HG03280 (cell line): ENCODE results near the gene P4HA3.
"Not testable (repeated sequence)": the region's sequence is repeated elsewhere in the genome, so short reads cannot be mapped to it uniquely, and the experiment has no call there.

Experiments
- ATAC-seq: cut with Tn5 transposase; IDR thresholded peaks from one replicate; pipeline ENCODE4 v1.9.1; 2021; ENCODE audit warnings: mild to moderate bottlenecking, moderate library complexity; ENCODE audit not compliant: unreplicated experiment

Gene P4HA3

GRCh38 chr11:74311352-74311926, at the start of gene P4HA3:
Gene P4HA3, minus strand, starts transcription at chr11:74311640. Its CDS starts 29 bp downstream, at chr11:74311611.
- peak; percentile 65 for ATAC-seq

GRCh38 chr11:74357449-74357848, 46.0 kb upstream of the P4HA3 start:
- no peak for ATAC-seq

- ATAC-seq = no peak
Measured at GRCh38 chr11:74355626-74356025, 44.2 kb upstream of the P4HA3 start.

GRCh38 chr11:74354036-74354435, 42.6 kb upstream of the P4HA3 start:
- no peak for ATAC-seq

- no peak for ATAC-seq
Measured at GRCh38 chr11:74347381-74347780, 35.9 kb upstream of the P4HA3 start.

GRCh38 chr11:74345420-74345819, 34.0 kb upstream of the P4HA3 start:
- no peak for ATAC-seq

- no peak for ATAC-seq
Measured at GRCh38 chr11:74341921-74342320, 30.5 kb upstream of the P4HA3 start.

GRCh38 chr11:74339619-74340018, 28.2 kb upstream of the P4HA3 start:
- ATAC-seq = no peak

- no peak for ATAC-seq
Measured at GRCh38 chr11:74338963-74339362, 27.5 kb upstream of the P4HA3 start.

GRCh38 chr11:74333193-74333592, 21.8 kb upstream of the P4HA3 start:
- ATAC-seq = no peak

GRCh38 chr11:74332291-74332690, 20.9 kb upstream of the P4HA3 start:
- no peak for ATAC-seq

GRCh38 chr11:74331000-74331399, 19.6 kb upstream of the P4HA3 start:
- not testable (repeated sequence) for ATAC-seq

GRCh38 chr11:74330075-74330858, 18.8 kb upstream of the P4HA3 start:
- ATAC-seq = no peak

- ATAC-seq = no peak
Measured at GRCh38 chr11:74327076-74327475, 15.6 kb upstream of the P4HA3 start.

- ATAC-seq = no peak
Measured at GRCh38 chr11:74326665-74327064, 15.2 kb upstream of the P4HA3 start.

- ATAC-seq = no peak
Measured at GRCh38 chr11:74325649-74326645, 14.5 kb upstream of the P4HA3 start.

- ATAC-seq = no peak
Measured at GRCh38 chr11:74322667-74323066, 11.2 kb upstream of the P4HA3 start.

GRCh38 chr11:74321487-74322188, 10.2 kb upstream of the P4HA3 start:
- no peak for ATAC-seq

GRCh38 chr11:74320538-74320937, 9.1 kb upstream of the P4HA3 start:
- no peak for ATAC-seq

- ATAC-seq = no peak
Measured at GRCh38 chr11:74319139-74319816, 7.8 kb upstream of the P4HA3 start.
